ENCODE measurements around the gene DSE.
A peak's percentile ranks its signal among the peaks of the same experiment; 100 is the strongest.

The DSE gene

GRCh38 chr6:116388924-116389323, 18.2 kb downstream of the DSE start:
- DNase-seq: no peak

- no peak for DNase-seq
These were observed 18.6 kb downstream of the DSE start for GRCh38 chr6:116389357-116389756.

GRCh38 chr6:116390581-116390980, 19.8 kb downstream of the DSE start:
- no peak for DNase-seq

GRCh38 chr6:116392132-116393013, 21.6 kb downstream of the DSE start:
- no peak for DNase-seq

GRCh38 chr6:116393430-116393829, 22.7 kb downstream of the DSE start:
- no peak for DNase-seq

GRCh38 chr6:116395647-116396046, 24.9 kb downstream of the DSE start:
- DNase-seq: no peak

- DNase-seq: no peak
These were observed 25.7 kb downstream of the DSE start for GRCh38 chr6:116396441-116396840.

- no peak for DNase-seq
These were observed 27.2 kb downstream of the DSE start for GRCh38 chr6:116397914-116398313.

GRCh38 chr6:116398316-116399010, 27.7 kb downstream of the DSE start:
- DNase-seq: no peak

- no peak for DNase-seq
These were observed 28.5 kb downstream of the DSE start for GRCh38 chr6:116399287-116399686.

GRCh38 chr6:116400328-116400727, 29.6 kb downstream of the DSE start:
- no peak for DNase-seq

- DNase-seq: peak; percentile 19
These were observed 31.6 kb downstream of the DSE start for GRCh38 chr6:116402108-116402937.

- no peak for DNase-seq
These were observed 32.5 kb downstream of the DSE start for GRCh38 chr6:116403205-116403604.

- DNase-seq: no peak
These were observed 33.9 kb downstream of the DSE start for GRCh38 chr6:116404696-116405095.

GRCh38 chr6:116405138-116405537, 34.4 kb downstream of the DSE start:
- DNase-seq: no peak

GRCh38 chr6:116405652-116406356, 35.1 kb downstream of the DSE start:
- no peak for DNase-seq

- no peak for DNase-seq
These were observed 36.1 kb downstream of the DSE start for GRCh38 chr6:116406678-116407345.

- DNase-seq: no peak
These were observed 37.7 kb downstream of the DSE start for GRCh38 chr6:116408491-116408890.

- DNase-seq: no peak
These were observed 39.0 kb downstream of the DSE start for GRCh38 chr6:116409756-116410155.

GRCh38 chr6:116411284-116411623, 40.5 kb downstream of the DSE start:
- DNase-seq: no peak

- no peak for DNase-seq
These were observed 41.5 kb downstream of the DSE start for GRCh38 chr6:116412270-116412669.

GRCh38 chr6:116413357-116413756, 42.6 kb downstream of the DSE start:
- DNase-seq: no peak
